AG04450 (cell line): ENCODE data around the gene FKBP1A. TPM values are rescaled to one million over a fixed set of nuclear protein-coding genes. Genes with fewer than 3 reads are reported as not detected.

Experiments
- CTCF ChIA-PET: fragments of 300-600, 350-600 bp; formaldehyde crosslinking; extraction: SDS; loops from one replicate; lab custom pipeline; 2022; ENCODE audit warnings: antibody characterized with exemption, inconsistent platforms; lab: Charles Lee
- POLR2A ChIA-PET: fragments of 350-600 bp; formaldehyde crosslinking; extraction: SDS; loops from one replicate; lab custom pipeline; 2021; ENCODE audit warnings: antibody characterized with exemption, inconsistent platforms; lab: Yijun Ruan, JAX
- DNase-seq: peaks from one replicate; pipeline ENCODE4 v3.0.0-alpha.2; 2011; ENCODE audit warnings: low read depth, low spot score
- H3K27ac ChIP-seq: one replicate; pipeline ENCODE4 v1.5.1; 2012; ENCODE audit warnings: low read depth, low read length, control low read depth
- H3K27me3 ChIP-seq: one replicate; pipeline ENCODE4 v1.6.0; 2012; ENCODE audit warnings: low read length; ENCODE audit not compliant: control insufficient read depth, insufficient read depth
- H3K4me3 ChIP-seq: 2 replicates; pipeline ENCODE4 v1.5.1; 2011; ENCODE audit warnings: mild to moderate bottlenecking, low read depth, low read length, control low read depth
- H3K9me3 ChIP-seq: 2 replicates; pipeline ENCODE4 v1.5.1; 2012; ENCODE audit warnings: low read length; ENCODE audit not compliant: control insufficient read depth, insufficient read depth
- CTCF ChIP-seq: IDR thresholded peaks from 2 replicates; pipeline ENCODE4 v1.5.1; 2011; ENCODE audit warnings: low read depth, low read length, control low read depth, inconsistent platforms
- polyA plus RNA-seq: library from polyadenylated mRNA; depleted of rRNA; stranded (reverse); fragments of >200 nt; gene quantifications from 2 replicates; pipeline ENCODE4 v1.2.3, GENCODE V29; 2011

Gene FKBP1A
- polyA plus RNA-seq, 1 experiment: 579 TPM

GRCh38 chr20:1324598-1325172 lies 68.2 kb downstream of the FKBP1A start:
- Histone ChIP-seq H3K27ac (peak overlapping the region; percentile 100), H3K4me3 (peak overlapping the region; percentile 95), H3K9me3 (peaks cover 12% of the 10 kb centered on the region), H3K27me3 (no peaks in the 10 kb centered on the region)
- peak; percentile 61 for DNase-seq
- POLR2A ChIA-PET: interaction anchor here (0.6 to 1.7 kb wide), 2 partner anchors 39 to 67 kb away, joined by 3 to 9 read pairs; no protein-coding TSS in a partner anchor
- TF ChIP-seq CTCF: no peak
- CTCF ChIA-PET: interaction anchor here (1.1 kb wide), 1 partner anchor 113 kb away, joined by 3 read pairs; no protein-coding TSS in a partner anchor

- POLR2A ChIA-PET: no interaction called here
- no peak for DNase-seq
- no peak for TF ChIP-seq CTCF
- Histone ChIP-seq H3K27ac (peak overlapping the region; percentile 100), H3K9me3 (peaks cover 12% of the 10 kb centered on the region), H3K4me3 (no peak overlapping the region; the same call in 1 of the 2 replicates), H3K27me3 (no peaks in the 10 kb centered on the region)
- CTCF ChIA-PET: interaction anchor here (1.0 kb wide), 1 partner anchor 73 kb away, joined by 3 read pairs; no protein-coding TSS in a partner anchor
Measured at GRCh38 chr20:1323830-1324597, 68.8 kb downstream of the FKBP1A start.

- POLR2A ChIA-PET: interaction anchor here (0.6 kb wide), 1 partner anchor 51 kb away, joined by 3 read pairs; no protein-coding TSS in a partner anchor
Measured at GRCh38 chr20:1323256-1323655, 69.6 kb downstream of the FKBP1A start.

GRCh38 chr20:1322511-1323245 lies 70.2 kb downstream of the FKBP1A start:
- CTCF ChIA-PET: interaction anchor here (0.6 to 2.3 kb wide), 8 partner anchors 10 to 454 kb away, joined by 3 to 11 read pairs (median 4); no protein-coding TSS in a partner anchor
- Histone ChIP-seq H3K9me3 (peaks cover 12% of the 10 kb centered on the region), H3K27ac (peak overlapping the region; percentile 96), H3K4me3 (no peak overlapping the region), H3K27me3 (no peaks in the 10 kb centered on the region)
- no peak for TF ChIP-seq CTCF
- POLR2A ChIA-PET: interaction anchor here (0.6 kb wide), 2 partner anchors 52 to 490 kb away, joined by 3 read pairs; no protein-coding TSS in a partner anchor
- DNase-seq: peak; percentile 95

More at GRCh38 chr20:1323256-1323655, 69.6 kb downstream of the FKBP1A start:
- H3K4me3 ChIP-seq: no peak overlapping the region
- DNase-seq: no peak
- peaks cover 12% of the 10 kb centered on the region for H3K9me3 ChIP-seq
- H3K27ac ChIP-seq: peak overlapping the region; percentile 96
- CTCF ChIA-PET: interaction anchor here (0.6 to 2.3 kb wide), 3 partner anchors 11 to 74 kb away, joined by 3 to 11 read pairs (median 4); no protein-coding TSS in a partner anchor
- H3K27me3 ChIP-seq: no peaks in the 10 kb centered on the region
- TF ChIP-seq CTCF: no peak
